Middle frontal gyrus (tissue), 1 donor: ENCODE results near the gene UGGT1.

Experiments
- DNase-seq: peaks from one replicate; pipeline ENCODE4 v3.0.0-alpha.2; 2015; ENCODE audit warnings: low spot score; ENCODE audit errors: extremely low spot score

UGGT1 gene

GRCh38 chr2:128217671-128218070, 126.7 kb downstream of the UGGT1 start:
- no peak for DNase-seq

DNA sequence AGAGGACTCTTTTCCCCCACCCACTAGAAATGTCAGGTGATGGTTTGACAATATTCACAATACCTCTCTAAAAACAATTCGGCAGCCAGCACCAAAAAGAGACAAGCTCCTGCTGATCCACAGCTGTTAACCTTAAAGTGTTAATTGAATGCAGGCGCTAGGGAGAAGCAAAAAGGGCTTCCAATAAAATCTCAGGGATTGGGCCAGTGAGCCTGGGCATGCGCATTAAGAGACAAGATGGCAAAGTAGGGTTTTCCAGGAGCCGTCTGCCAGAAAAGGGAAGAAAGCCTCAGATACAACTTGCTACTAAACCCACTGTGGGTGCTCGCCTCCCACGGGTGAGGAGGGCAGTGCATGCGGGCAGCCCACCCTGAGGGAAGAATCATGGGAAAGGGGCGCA, 128.9 kb downstream of the UGGT1 start:
- DNase-seq, result no peak

GRCh38 chr2:128227862-128228261, 136.9 kb downstream of the UGGT1 start:
- no peak for DNase-seq

DNA sequence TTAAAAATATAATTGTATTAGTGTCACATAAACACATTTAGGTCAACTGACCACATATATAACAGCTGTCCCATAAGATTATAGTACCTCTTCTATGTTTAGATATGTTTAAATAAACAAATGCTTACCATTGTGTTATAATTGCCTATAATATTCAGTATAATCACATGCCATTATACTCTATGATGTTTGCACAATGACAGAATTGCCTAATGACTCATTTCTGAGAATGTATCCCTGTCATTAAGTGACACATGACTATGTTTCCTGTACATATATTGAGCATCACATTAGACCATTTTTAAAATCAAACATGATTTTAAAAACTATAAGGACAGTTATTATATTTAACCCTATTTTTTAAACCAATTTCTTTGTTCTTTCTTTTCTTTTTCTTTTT, 137.9 kb downstream of the UGGT1 start:
- no peak for DNase-seq

DNA sequence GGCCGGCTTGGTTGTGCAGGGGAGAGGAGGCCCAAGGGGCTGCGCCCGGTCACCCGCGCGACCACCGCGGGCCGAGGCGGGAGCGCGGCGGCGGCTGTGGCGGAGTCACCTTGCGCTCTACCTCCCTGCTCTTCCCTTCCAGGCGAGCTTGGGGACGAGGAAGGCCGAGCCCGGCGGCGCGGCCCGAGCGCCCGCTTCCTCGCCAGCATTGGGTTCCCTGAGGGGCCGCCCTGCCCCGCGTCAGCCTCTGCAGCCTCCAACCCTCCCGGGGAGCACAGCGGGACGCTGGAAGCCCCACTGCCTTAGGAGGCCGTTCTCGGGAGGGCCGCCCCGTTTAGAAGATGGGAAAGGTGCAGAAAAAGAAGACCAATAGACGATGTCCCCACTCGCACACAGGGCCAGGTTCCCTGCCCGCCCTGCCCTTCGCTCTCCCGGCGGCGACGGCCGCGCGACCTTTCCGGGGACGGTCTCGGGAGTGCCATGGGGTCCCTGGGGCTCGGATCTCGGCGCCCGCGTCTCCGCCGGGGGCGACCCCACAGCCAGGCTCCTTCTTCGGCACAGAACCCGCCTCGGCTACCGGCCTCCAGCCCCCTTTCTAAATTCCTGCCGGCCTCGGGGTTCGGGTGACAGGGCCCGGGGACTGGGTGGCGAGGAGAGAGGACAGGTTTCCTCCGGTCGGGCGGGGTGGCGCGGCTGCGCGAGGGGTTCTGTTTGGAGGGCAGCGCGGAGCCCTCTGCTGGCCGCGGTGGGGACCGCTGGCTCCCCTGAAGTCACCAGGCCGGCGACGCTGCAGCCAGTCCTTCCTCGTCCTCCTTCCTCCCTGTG, 142.2 kb downstream of the UGGT1 start:
- DNase-seq, result peak; percentile 81

DNA sequence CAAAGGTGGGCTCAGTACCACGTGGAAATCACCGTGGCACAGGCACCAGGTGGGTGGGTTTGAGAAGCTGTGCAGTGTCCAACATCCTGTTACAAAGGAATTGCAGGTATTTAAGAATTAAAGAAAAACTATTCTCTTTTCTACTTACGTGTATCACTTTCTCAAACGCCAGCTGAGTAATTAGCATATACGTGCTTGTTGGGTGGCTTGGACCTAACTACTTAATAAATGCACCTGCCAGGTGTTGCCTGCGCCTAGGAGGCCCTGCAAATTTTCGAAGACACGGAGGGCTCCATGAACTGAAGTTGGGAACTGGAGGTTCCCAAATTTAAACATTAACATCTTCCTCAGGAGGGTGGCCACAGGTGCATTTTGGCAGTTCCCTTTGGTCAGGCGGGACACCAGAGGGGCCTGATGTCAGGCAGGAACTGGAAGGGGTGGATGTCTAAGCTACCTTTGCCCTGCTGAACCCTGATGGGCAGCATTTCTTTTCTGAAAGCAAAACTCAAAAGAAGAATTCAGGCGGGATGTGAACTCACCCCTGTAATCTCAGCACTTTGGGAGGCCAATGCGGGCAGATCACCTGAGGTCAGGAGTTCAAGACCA, 142.9 kb downstream of the UGGT1 start:
- no peak for DNase-seq

DNA sequence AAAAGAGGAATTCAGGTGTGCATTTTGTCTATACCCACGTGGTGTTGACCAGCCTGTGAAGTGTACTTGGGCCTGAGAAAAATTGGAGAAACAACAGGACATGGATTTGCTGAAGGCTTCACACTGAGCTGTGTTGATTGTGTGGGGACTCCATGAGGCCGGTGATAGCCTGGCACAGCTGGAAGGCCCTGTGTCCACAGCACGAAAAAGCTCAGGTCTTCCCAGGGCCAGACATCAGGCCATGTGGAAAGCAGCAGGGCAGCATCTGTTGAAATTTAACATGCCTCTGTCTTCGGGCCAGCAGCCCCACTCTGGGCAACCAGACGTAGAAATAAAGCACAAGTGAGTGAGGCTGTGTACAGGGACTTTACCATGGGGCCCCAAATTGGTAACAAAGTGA, 143.6 kb downstream of the UGGT1 start:
- DNase-seq, result no peak

DNA sequence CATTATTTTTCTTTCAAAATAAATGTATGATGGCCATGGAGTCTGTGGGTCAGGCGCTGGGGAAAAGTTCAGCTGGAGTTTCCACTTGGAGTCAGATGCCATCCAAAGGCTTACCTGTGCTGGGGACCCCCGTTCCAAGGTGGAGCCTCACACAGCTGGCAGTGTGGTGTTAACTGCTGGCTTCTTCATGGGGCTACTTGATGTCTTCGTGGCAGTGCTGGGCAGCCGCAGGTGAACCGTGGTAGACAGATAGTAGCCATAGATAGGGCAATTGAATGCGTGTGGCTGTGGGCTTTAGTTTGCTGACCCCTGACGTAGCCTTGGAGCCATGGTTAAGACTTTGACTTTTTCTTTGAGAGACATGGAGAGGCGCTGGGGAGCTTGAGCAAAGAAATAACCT, 144.6 kb downstream of the UGGT1 start:
- no peak for DNase-seq

DNA sequence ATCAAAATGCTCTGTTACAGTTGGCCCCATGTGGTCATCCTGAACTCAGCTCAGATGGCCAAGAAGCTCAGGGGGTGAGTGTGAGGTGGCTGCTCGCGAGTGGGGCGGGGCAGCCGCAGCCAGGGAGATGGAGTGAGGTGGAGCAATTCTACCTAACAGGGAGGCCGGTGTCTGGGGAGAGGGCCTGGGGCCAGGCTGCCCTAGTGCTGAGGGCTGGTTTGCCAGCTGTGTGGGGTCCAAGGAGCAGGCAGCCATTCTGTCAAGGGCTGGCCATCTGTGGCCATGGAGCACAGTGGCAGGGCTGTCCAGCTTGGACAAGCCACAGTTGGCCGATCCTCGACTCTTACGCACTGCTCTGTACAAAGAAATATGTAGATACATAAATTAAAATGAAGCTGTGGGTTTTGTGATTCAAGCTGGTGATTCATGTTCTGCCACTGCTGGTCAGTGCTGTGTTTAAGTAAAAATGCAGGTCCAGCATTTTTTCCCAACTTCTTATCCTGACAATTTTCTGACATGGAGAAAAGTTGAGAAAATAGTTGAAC, 145.6 kb downstream of the UGGT1 start:
- no peak for DNase-seq

DNA sequence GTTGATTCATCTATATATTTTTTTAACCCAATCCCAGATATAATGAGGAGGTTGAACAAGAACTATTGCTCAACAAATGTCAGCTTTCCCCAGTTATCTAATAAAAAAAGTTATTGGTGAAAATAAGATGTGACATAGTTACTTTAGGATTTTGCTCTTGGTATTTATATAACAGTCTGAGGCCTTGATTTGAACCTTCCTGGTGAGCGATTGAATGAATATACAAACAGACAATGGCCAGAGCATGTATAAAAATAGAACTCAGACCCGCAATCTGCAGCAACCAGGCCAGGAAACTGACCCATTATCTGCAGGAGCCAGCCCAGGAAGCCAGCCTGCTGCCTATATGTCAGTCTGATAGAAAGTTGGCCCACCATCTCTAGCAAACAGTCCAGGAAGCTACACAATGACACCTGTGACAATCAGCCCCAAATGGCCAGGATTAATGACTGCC, 146.1 kb downstream of the UGGT1 start:
- DNase-seq, result no peak

GRCh38 chr2:128237911-128238697, 147.1 kb downstream of the UGGT1 start:
- DNase-seq, result peak; percentile 48

DNA sequence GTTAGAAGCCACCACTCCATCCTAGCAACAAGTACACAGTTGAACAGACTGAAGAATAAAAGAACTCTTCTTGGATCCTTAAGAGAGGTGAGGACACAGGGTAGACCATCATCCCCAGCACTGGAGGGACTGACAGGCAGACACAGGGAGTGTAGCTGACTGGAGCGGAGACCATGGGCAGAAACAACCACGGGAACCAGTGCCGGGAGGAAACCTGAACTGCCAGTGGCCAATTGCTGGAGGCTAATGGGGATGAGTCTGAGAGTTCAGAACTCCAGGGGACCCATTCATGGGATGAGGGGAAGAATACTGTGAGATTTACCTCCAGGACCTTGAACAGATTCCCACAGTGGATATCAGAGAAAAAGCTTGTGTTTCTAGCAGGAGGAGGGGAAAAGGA, 150.9 kb downstream of the UGGT1 start:
- DNase-seq, result no peak
